ENCODE measurements around the gene CACNA1E.

CACNA1E gene

DNA sequence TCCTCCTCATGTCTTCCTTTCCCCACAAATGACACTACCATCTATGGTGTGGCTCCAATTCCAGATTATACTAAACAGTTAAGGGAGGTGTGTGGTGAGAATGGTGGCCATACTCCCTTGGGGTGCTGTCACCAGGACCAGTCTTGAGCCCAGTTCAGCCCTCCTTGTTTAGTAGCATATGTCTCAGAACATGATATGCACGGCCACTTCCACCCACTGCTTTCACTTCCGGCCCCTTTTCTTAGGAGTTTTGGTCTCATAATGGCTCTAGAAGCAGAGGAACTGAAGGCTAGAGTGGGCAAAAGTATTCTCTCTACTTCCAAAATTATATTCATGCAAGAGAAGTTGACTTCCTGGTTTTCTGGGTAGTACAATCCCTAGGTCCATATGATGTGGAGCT, 45.3 kb upstream of the CACNA1E start (continued):
- TF ChIP-seq CREB5 (CRISPR knock-in tag; IDR thresholded peaks at IDR 0.05; ENCODE audit: low read depth), result no peak
- TF ChIP-seq ZFP3 (CRISPR knock-in tag; IDR thresholded peaks at IDR 0.05), result no peak
- no peak for TF ChIP-seq ISL1 (CRISPR knock-in tag; IDR thresholded peaks at IDR 0.05)
- no peak for TF ChIP-seq ZNF70 (CRISPR knock-in tag; IDR thresholded peaks at IDR 0.05)

DNA sequence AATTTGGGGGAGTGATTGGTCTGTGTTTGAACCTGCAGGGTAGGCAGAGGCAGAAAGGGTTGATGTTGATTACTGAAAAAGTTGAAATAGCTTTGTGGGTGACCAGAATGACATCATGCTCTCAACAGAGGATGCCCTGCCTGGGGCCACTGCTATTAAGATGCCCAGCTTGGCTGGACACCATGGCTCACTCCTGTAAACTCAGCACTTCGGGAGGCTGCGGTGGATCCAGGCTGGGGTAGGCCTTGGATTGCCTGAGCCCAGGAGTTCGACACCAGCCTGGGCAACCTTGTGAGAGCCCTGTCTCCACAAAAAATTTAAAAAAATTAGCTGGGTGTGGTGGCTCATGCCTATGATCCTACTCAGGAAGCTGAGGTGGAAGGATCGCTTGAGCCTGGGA, 42.8 kb upstream of the CACNA1E start:
- no peak for TF ChIP-seq PPARA (CRISPR knock-in tag; IDR thresholded peaks at IDR 0.05; ENCODE audit: borderline replicate concordance)
- TF ChIP-seq TCF4 (CRISPR knock-in tag; IDR thresholded peaks at IDR 0.05; ENCODE audit: borderline replicate concordance), result no peak
- no peak for TF ChIP-seq ESRRG (CRISPR knock-in tag; IDR thresholded peaks at IDR 0.05)
- no peak for TF ChIP-seq ZFP30 (CRISPR knock-in tag; IDR thresholded peaks at IDR 0.05)

GRCh38 chr1:181442181-181442525, 41.2 kb upstream of the CACNA1E start:
- TF ChIP-seq, protein P1, sequence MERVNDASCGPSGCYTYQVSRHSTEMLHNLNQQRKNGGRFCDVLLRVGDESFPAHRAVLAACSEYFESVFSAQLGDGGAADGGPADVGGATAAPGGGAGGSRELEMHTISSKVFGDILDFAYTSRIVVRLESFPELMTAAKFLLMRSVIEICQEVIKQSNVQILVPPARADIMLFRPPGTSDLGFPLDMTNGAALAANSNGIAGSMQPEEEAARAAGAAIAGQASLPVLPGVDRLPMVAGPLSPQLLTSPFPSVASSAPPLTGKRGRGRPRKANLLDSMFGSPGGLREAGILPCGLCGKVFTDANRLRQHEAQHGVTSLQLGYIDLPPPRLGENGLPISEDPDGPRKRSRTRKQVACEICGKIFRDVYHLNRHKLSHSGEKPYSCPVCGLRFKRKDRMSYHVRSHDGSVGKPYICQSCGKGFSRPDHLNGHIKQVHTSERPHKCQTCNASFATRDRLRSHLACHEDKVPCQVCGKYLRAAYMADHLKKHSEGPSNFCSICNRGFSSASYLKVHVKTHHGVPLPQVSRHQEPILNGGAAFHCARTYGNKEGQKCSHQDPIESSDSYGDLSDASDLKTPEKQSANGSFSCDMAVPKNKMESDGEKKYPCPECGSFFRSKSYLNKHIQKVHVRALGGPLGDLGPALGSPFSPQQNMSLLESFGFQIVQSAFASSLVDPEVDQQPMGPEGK (CRISPR knock-in tag; IDR thresholded peaks at IDR 0.05; ENCODE audit: borderline replicate concordance), result no peak
- no peak for TF ChIP-seq RARB (CRISPR knock-in tag; IDR thresholded peaks at IDR 0.05)
- no peak for TF ChIP-seq ZC3H10 (CRISPR knock-in tag; IDR thresholded peaks at IDR 0.05)
- no peak for TF ChIP-seq ZFP3 (CRISPR knock-in tag; IDR thresholded peaks at IDR 0.05)
- no peak for TF ChIP-seq CSDC2 (CRISPR knock-in tag; IDR thresholded peaks at IDR 0.05)
- no peak for TF ChIP-seq ZNF565 (CRISPR knock-in tag; conservative IDR thresholded peaks at IDR 0.05; ENCODE audit: low read depth)
- no peak for TF ChIP-seq TCF4 (CRISPR knock-in tag; IDR thresholded peaks at IDR 0.05; ENCODE audit: borderline replicate concordance)
- TF ChIP-seq GLIS3 (CRISPR knock-in tag; IDR thresholded peaks at IDR 0.05), result no peak

More for the DNA sequence above, 42.8 kb upstream of the CACNA1E start:
- no peak for ATAC-seq

GRCh38 chr1:181443231-181443853, 40.0 kb upstream of the CACNA1E start:
- ATAC-seq, result no peak
- TF ChIP-seq ARNTL (CRISPR knock-in tag; IDR thresholded peaks at IDR 0.05; ENCODE audit: borderline replicate concordance, low read depth) (no peak), ZNF8 (CRISPR knock-in tag; IDR thresholded peaks at IDR 0.05) (no peak), ZNF70 (CRISPR knock-in tag; IDR thresholded peaks at IDR 0.05) (no peak), TSHZ2 (CRISPR knock-in tag; IDR thresholded peaks at IDR 0.05) (no peak), SNAI2 (CRISPR knock-in tag; IDR thresholded peaks at IDR 0.05) (no peak), ISL1 (CRISPR knock-in tag; IDR thresholded peaks at IDR 0.05) (no peak), ESRRG (CRISPR knock-in tag; IDR thresholded peaks at IDR 0.05) (no peak), CSRNP3 (CRISPR knock-in tag; IDR thresholded peaks at IDR 0.05) (no peak), CSDC2 (CRISPR knock-in tag; IDR thresholded peaks at IDR 0.05) (no peak), CREB5 (CRISPR knock-in tag; IDR thresholded peaks at IDR 0.05; ENCODE audit: low read depth) (no peak), ZNF565 (CRISPR knock-in tag; conservative IDR thresholded peaks at IDR 0.05; ENCODE audit: low read depth) (no peak), TOX (CRISPR knock-in tag; IDR thresholded peaks at IDR 0.05; ENCODE audit: borderline replicate concordance) (no peak), TCF4 (CRISPR knock-in tag; IDR thresholded peaks at IDR 0.05; ENCODE audit: borderline replicate concordance) (no peak), ZFP3 (CRISPR knock-in tag; IDR thresholded peaks at IDR 0.05) (no peak), PPARA (CRISPR knock-in tag; IDR thresholded peaks at IDR 0.05; ENCODE audit: borderline replicate concordance) (no peak), GLIS3 (CRISPR knock-in tag; IDR thresholded peaks at IDR 0.05) (no peak)
- TF ChIP-seq, protein P1 (CRISPR knock-in tag; IDR thresholded peaks at IDR 0.05; ENCODE audit: borderline replicate concordance), result no peak
- TF ChIP-seq, protein P2, sequence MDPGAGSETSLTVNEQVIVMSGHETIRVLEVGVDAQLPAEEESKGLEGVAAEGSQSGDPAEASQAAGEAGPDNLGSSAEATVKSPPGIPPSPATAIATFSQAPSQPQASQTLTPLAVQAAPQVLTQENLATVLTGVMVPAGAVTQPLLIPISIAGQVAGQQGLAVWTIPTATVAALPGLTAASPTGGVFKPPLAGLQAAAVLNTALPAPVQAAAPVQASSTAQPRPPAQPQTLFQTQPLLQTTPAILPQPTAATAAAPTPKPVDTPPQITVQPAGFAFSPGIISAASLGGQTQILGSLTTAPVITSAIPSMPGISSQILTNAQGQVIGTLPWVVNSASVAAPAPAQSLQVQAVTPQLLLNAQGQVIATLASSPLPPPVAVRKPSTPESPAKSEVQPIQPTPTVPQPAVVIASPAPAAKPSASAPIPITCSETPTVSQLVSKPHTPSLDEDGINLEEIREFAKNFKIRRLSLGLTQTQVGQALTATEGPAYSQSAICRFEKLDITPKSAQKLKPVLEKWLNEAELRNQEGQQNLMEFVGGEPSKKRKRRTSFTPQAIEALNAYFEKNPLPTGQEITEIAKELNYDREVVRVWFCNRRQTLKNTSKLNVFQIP (CRISPR knock-in tag; IDR thresholded peaks at IDR 0.05; ENCODE audit: borderline replicate concordance, low read depth), result no peak

More at GRCh38 chr1:181442181-181442525, 41.2 kb upstream of the CACNA1E start:
- no peak for ATAC-seq

All from SK-N-SH treated with all-trans-retinoic acid at 6 μM for 48 hours (cell line).